GM18511 (cell line): ENCODE measurements around the gene TEX29.

Experiments
- ATAC-seq: cut with Tn5 transposase; IDR thresholded peaks from one replicate; pipeline ENCODE4 v1.9.1; 2021; ENCODE audit warnings: mild to moderate bottlenecking, moderate library complexity; ENCODE audit not compliant: unreplicated experiment

TEX29 gene

DNA sequence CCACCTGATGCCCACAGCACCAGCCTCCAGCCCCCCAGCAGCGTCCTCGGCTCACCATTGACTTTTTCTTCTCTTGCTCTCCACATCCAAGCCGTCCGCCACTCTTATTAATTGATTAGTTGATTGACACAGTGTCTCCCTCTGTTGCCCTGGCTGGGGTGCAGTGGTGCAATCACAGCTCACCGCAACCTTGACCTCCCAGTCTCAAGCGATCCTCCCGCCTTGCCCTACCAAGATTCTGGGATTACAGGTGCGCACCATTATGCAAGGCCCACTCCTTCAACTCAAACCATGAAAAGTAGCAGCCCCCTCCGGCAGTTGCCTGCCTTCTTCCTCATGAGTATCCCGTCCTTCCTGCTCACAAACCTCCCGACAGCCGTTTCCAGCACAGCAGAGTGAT, 921 bp upstream of the TEX29 start:
- ATAC-seq, result no peak

DNA sequence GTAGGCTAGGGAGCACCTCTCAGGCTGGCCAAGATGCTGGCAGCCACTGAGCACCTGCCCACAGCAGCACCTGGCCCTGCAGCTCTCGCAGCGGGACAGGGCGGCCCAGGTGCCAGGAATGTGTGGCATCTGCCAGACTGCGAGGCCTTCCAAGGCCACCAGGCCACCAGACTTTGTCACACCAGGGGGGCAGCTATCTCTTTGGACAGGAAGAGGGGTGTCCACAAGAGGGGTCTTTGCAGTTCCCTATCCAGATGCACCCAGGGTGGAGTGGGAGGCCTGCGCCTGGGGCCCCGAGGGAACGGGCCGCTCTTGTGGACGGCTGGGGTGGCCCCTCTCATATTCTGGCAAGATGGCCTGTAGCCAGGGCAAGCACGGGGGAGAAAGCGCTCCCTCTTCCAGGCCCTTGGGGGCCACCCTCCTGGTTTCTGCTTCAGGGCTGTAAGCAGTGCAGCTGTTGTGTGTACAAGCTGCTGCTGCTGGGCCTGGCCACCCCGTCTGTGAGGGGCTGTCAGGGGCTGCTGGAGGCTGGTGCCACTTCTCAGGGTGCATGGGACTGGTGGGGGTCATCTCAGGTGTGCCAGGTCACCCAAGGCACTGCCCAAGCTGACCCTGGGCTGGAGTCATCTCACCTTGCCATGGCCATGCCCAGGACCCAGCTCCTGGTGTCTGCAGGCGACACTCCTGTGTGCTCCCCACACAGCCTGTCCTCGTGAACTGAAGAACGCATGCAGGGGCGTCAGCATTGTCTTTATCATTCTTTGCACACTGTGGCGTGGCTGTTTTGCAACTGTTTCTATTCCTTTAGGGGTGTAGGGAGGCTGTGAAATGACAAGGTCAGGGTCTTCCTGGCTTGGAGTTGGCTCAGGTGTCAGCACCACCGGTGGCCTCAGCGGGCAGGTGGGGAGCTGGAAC, 1.8 kb downstream of the TEX29 start:
- no peak for ATAC-seq

DNA sequence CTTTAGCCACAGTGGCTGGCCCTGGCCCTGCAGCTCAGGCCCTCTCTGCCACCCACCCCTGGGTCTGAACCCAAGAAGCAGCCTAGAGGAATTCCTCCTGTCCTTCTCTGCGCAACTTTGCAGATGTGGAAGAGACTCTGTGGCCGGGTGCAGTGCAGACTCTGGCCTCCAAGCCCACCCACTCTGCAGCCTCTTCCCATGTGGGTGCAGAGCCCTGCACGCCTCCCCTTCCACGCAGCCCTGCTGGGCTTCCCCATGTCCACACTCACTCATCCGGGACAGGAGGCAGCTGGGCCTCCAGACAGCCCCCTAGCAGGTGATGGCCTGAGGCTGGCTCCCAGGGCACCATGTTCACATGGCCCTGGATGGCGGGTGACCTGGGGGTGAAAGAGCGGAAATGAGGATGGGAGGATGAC, 2.5 kb downstream of the TEX29 start:
- no peak for ATAC-seq

GRCh38 chr13:111323549-111323948, 3.1 kb downstream of the TEX29 start:
- ATAC-seq, result no peak

GRCh38 chr13:111323950-111324651, 3.7 kb downstream of the TEX29 start:
- no peak for ATAC-seq

DNA sequence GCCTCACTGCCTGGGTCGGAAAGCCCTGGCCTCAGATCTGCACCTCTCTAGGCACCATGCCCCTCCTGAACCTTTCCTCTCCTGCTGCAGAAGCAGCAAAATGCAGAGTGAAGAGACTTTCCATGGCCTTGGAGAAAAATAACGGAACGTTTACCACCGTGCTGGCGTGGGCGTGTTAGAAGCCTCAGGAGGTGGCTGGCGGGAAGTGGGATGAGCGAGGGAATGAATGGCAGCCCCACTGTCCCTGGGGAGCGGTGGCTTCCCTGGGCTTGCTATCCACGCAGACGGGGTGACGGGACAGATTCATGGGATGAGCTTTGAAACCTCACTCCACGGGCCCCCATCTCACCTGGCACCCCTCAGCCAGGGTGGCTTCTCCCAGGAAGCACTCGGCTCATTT, 4.3 kb downstream of the TEX29 start:
- ATAC-seq, result no peak

DNA sequence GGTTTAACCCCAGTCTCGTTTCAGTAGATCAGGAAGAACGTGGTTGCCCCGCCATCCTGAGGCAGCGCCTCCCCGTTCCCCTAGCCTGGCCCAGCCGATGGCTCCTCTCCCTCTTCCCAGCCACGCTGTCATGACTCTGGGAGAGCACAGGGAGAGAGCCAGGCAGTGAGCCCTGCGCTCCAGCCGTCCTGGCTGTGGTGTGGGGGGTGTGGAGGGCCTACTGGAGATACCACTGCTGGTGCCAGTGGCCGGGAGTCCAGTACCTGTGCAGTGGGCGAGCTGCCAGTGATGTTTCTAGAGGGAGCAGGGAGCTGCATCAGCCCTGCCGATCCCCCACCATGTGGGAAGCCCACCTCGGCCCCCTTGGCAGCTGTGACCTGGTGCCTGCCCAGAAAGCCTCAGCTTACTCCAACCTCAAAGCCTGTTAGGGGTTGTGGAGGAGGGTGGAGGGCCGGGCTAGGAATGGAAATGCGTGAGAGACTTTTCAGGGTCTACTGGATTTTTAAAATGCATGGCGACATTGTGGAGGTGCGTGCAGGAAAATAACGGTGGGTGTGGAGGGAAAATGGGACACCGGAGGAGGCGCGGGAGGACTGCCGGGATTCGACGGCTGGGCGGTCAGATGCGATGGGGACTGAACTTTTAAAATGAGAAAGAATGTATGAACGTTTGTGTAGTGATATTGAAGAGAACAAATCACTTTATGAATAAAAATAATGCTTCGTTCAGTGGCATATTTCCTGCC, 4.9 kb downstream of the TEX29 start:
- ATAC-seq, result no peak

DNA sequence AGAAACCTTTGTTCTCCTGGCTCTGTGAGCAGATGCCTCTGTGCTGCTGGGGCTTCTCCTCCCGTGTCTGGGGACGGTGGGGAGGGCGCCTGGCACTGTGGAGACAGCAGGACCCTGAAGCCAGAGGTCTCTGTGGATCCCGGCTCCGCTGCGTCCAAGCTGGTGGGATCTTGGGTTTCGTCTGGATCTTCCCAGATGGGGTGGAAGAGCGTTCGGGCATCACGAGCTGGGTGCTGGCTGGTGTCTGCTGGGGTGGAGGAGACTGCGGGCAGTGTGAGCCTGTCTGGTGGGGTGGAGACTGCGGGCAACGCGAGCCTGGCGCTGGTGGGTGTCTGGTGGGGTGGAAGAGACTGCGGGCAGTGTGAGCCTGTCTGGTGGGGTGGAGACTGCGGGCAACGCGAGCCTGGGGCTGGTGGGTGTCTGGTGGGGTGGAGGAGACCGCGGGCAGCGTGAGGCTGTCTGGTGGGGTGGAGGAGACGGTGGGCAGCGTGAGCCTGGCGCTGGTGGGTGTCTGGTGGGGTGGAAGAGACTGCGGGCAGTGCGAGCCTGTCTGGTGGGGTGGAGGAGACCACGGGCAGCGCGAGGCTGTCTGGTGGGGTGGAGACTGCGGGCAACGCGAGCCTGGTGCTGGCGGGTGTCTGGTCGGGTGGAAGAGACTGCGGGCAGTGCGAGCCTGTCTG, 5.6 kb downstream of the TEX29 start:
- ATAC-seq, result no peak

GRCh38 chr13:111326621-111326965, 6.2 kb downstream of the TEX29 start:
- ATAC-seq, result no peak

- ATAC-seq, result no peak
These were observed 6.7 kb downstream of the TEX29 start for GRCh38 chr13:111326981-111327642.

DNA sequence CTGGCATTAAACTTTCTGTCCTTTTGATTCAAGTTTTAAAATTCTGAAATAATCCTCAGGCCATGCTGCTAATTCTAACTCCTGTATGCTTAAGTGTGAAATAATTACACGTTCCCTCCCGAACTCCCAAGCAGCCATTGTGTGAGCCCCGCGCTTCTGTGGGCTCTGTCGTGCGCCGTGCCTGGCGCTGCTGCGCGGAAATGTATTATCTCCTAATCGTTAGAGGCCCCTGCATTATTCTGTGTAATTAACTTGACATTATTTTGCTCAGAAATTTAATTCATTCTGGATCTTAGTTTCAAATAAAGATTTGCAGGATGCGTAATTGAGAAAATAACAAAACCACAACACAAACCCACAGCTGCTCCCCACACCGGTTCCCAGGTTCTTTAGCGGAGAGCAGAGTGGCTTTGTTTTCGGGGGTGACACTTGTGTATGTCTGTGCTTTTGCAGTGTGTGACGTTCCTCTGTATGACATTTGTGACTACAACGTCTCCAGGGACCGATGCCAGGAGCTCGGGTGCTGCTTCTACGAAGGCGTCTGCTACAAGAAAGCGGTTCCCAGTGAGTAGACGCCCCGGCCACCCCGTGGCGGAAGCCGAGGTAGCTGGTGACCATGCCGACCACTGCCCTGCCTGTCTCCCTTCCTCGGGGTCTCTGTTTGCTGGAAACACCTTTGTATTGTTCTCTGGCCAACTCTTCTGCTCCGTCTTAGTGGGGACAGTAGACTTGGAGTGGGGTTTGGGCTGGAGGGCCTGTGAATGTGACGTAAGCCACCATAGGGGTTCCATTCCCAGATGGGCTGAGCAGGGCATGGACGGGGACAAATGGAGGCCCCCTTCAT, 7.5 kb downstream of the TEX29 start:
- no peak for ATAC-seq

GRCh38 chr13:111328574-111329410, 8.3 kb downstream of the TEX29 start:
- ATAC-seq, result no peak

DNA sequence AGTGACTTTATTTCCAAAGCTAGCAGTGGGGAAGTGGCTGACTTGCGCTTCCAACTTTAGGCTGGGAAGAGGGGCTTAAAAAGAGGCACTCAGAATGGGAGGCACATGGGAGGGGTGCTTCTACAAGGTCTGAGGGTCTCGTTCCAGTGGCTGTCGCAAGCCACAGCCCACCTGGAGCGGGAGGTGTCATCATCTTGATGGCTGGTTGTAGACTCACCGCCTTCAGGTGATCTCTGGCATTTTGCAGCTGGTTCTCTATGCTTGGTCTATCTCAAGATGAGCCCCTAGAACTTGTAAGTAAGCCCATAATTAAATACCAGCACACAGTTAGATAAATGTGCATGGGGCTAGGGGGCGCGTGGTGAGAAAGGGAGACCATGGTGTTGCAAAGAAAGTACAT, 9.2 kb downstream of the TEX29 start:
- ATAC-seq, result no peak

- no peak for ATAC-seq
These were observed 9.7 kb downstream of the TEX29 start for GRCh38 chr13:111330066-111330610.

DNA sequence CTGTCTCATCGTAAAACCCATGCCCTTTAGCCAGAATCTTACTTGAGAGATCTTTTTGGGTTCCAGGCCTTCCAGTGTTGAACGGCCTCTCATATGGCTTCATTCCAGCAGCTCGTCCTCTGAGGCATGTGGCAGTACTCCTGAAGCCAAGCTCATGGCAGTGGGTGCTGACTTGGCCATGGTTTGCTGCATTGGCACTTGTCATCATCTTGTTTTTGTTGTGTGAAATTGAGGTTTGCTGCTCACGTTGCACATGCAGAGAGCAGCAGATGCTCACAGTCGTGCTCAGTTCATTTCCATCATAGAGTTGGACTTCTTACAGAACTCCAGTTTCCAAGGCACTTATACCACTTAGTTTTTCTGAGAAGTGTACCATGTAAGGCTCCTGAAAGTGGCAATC, 14.9 kb downstream of the TEX29 start:
- no peak for ATAC-seq

DNA sequence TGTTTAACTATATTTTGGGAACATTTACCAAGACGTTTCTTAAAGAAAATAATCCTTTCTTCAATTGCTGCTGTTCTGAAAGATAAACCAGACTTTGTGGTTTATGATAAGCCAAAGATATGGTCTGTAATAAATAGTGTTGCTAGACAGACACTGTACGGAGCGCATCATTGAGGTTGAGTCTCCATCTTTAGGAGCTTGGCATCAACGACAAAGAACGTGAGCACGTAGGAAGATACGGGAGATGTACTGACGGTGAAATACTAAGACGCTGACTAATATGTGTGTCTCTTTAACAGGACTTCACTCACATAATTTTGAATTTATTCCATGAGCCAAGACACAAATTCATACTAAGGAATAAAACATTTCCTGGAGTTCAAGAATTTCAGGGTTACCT, 16.2 kb downstream of the TEX29 start:
- no peak for ATAC-seq

DNA sequence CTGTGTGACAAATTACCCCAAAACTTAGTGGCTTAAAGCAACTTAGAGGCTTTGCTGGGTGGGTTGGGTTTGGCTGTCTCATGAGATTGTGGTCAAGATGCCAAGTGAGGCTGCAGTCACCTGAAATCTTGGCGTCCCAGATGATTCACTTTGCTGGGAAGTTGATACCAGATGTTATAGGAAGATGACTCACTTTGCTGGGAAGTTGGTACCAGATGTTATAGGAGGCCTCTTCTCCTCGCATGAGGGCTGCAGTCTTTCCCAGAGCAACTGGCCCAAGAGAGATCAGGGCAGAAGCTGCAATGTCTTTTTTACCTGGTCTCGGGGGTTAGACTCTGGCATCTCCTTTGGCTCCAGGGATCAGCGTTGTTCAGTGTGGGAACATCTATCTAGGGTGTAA, 16.8 kb downstream of the TEX29 start:
- no peak for ATAC-seq

DNA sequence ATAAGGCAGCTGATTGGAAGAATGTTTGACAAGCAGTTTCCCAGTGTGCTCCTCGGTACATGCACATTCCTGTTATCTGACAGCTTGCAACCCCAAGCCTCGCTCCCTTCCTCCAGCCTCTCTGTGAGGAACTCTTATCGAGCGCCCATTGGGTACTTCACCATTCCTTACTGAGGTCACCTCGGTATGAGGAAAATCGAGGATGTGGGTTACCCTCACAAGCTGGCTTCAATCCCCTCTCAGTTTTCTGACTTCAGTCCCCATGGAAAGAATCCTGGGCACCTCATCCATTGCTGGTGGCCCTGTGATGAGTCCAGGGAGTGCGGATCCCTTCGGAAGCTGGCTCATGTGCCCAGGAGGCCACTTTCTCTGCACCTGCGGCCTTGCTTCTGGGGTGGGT, 17.3 kb downstream of the TEX29 start:
- ATAC-seq, result no peak

GRCh38 chr13:111338841-111339240, 18.4 kb downstream of the TEX29 start:
- no peak for ATAC-seq
